GM21717 (cell line): ENCODE data around the gene GIPC1.
A peak's percentile ranks its signal among the peaks of the same experiment; 100 is the strongest.
"Not testable (repeated sequence)": the region's sequence is repeated elsewhere in the genome, so short reads cannot be mapped to it uniquely, and the experiment has no call there.

Experiments used
- ATAC-seq: cut with Tn5 transposase; IDR thresholded peaks from one replicate; pipeline ENCODE4 v1.9.1; 2021; ENCODE audit warnings: mild to moderate bottlenecking, moderate library complexity; ENCODE audit not compliant: unreplicated experiment

The GIPC1 gene, protein sequence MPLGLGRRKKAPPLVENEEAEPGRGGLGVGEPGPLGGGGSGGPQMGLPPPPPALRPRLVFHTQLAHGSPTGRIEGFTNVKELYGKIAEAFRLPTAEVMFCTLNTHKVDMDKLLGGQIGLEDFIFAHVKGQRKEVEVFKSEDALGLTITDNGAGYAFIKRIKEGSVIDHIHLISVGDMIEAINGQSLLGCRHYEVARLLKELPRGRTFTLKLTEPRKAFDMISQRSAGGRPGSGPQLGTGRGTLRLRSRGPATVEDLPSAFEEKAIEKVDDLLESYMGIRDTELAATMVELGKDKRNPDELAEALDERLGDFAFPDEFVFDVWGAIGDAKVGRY

GRCh38 chr19:14496029-14496833, at the start of gene GIPC1:
GIPC1 (minus strand) TSS chr19:14496127; CDS start chr19:14482976, 13,151 bp downstream.
- peak; percentile 70 for ATAC-seq

DNA sequence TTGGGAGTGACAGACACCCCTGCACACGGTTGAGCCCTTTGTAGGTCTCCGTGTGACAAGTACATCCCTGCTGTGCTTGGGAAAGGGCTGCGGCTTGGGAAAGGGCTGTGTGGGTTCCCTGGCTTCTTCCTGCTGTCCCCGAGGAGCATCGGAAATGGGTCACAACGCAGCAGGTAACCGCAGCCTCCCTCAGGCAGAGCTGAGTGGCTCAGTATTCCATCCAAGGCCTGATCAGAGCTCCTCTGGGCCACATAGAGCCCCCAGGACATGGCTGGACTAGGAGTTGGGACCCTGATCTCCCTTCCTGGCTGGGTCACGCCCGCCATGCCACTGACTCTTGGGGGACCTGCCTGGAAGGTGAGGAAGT, 49.8 kb upstream of the GIPC1 start:
- no peak for ATAC-seq

DNA sequence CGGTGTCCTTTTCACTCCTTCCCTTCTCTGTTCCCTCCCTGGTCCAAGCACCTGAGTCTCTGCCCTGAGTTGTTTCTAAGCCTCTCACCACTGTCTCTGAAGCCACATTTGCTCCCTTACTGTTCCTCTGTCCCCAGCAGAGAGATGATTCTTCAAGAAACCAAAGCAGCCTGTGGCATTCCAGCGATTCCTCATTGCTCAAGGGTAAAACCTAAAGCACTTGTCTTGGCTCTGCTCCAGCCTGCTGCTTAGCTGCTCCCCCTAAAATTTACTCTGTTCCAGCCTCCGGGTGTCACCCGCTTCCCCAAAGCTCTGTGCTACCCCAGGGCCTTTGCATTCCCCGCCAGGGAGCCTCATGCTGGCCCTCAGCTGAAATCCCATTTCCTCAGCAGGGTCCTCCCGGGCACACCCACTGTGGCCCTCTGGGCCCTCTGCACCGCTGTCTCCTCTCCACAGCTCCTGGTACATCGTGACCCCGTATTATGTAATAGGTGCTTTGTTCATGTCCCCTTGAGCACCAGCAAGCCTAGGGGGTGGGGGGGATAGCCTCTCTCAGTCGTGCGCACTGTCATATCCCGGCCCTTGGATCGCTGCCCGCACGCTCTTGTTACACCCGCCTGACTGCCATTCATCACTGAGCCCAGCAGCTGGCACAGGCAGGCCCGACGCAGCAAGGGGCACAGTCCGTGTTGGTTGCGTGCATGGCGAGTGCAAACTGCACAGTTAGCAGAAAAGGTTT, 49.2 kb upstream of the GIPC1 start:
- no peak for ATAC-seq

DNA sequence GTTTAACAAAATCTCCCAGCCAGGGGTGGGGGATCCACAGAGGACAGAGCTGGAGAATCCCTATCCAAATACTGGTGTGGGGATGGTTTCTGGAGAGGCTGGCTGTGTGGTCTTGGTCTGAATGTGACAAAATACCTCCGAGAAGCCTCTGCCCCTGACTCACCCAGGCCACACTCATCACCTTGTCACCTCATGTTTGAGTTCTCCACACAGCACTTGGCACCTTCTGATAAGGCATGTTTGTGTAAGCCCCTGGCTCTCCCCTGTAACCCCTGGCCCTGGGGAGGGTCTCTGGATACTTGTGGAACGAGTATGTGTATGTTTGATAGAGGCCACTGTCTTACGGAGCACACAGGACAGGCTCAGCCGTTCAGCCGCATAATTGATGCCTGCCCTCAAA, 48.1 kb upstream of the GIPC1 start:
- no peak for ATAC-seq

GRCh38 chr19:14542711-14543328, 46.9 kb upstream of the GIPC1 start:
- no peak for ATAC-seq

- not testable (repeated sequence) for ATAC-seq
Observed at GRCh38 chr19:14541979-14542378, 46.1 kb upstream of the GIPC1 start.

DNA sequence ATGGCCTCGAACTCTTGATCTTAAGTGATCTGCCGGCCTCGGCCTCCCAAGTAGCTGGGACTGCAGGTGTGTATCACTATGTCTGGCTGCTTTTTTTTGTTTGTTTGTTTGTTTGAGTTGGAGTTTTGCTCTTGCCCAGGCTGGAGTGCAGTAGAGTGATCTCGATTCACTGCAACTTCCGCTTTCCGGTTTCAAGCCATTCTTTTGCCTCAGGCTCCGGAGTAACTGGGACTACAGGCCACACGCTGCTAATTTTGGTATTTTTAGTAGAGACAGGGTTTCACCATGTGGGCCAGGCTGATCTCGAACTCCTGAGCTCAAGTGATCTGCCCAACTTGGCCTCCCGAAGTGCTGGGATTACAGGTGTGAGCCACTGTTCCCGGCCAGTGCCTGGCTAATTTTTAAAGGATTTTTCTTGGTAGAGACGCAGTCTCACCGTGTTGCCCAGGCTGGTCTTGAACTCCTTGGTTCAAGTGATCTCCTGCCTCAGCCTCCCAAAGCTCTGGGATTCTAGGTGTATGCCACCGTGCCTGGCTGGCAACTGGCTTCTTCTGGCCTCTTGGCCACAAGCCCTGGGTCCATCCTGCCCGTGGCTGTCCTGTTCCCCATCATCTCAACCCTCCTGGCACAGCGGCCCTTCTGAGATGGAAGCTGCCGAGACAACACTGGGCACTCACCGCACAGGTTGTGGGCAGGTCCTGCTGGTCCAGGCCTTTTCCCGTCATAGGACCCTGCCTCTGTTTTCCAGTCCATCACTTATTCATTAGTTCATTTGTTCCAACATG, 45.0 kb upstream of the GIPC1 start:
- no peak for ATAC-seq

GRCh38 chr19:14536926-14537692, 41.2 kb upstream of the GIPC1 start:
- no peak for ATAC-seq

- no peak for ATAC-seq
Observed at GRCh38 chr19:14533450-14533849, 37.5 kb upstream of the GIPC1 start.

GRCh38 chr19:14530506-14530905, 34.6 kb upstream of the GIPC1 start:
- ATAC-seq, result no peak

- no peak for ATAC-seq
Observed at GRCh38 chr19:14530005-14530348, 34.0 kb upstream of the GIPC1 start.

- ATAC-seq, result peak; percentile 93
Observed at GRCh38 chr19:14529254-14530004, 33.5 kb upstream of the GIPC1 start, which contains the start of gene TECR. TECR (plus strand) TSS chr19:14529594; CDS start chr19:14529697, 103 bp downstream.

- no peak for ATAC-seq
Observed at GRCh38 chr19:14528419-14529253, 32.7 kb upstream of the GIPC1 start.

DNA sequence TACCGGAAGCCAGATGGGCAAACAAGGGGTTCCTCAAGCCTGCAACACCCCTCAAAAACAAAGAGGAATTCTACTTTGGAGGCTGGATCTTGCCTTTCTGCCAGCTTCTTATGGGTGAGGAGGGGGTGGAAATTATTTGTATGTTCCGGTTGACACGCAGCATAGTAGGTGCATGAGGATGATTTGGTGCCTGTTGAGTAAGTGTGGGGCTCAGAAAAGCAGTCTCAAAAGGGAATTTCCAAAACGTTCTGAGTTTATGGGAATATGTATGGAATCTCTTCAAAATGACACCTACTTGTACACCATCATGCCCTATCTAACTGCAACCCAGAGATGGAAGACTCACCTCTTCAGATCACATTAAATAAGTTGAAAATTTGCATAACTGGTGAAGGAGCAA, 30.5 kb upstream of the GIPC1 start:
- ATAC-seq, result no peak

- no peak for ATAC-seq
Observed at GRCh38 chr19:14525729-14526128, 29.8 kb upstream of the GIPC1 start.

GRCh38 chr19:14520543-14520942, 24.6 kb upstream of the GIPC1 start:
- ATAC-seq, result no peak

GRCh38 chr19:14519860-14520407, 24.0 kb upstream of the GIPC1 start:
- ATAC-seq, result no peak
